Mesenchymal stem cell (in vitro differentiated cells and primary cell): ENCODE results near the gene PTPRN.

Experiments
- DNase-seq: peaks from one replicate; pipeline ENCODE4 v3.0.0-alpha.2; 2013
- H2AFZ ChIP-seq: one replicate; pipeline ENCODE4 v1.6.1; 2013; ENCODE audit warnings: low read depth, mild to moderate bottlenecking, control low read depth, inconsistent platforms, low read length, moderate library complexity
- H2AK5ac ChIP-seq: 2 replicates; pipeline ENCODE4 v1.6.1; 2013; ENCODE audit warnings: low read length, moderate library complexity, mild to moderate bottlenecking, inconsistent platforms; ENCODE audit not compliant: severe bottlenecking
- H2BK120ac ChIP-seq: one replicate; pipeline ENCODE4 v1.6.1; 2013; ENCODE audit warnings: low read depth, mild to moderate bottlenecking, inconsistent platforms, low read length, moderate library complexity
- H2BK12ac ChIP-seq, 2 experiments: one replicate each; pipeline ENCODE4 v1.6.1; 2013; ENCODE audit warnings: inconsistent platforms in 2 of 2, low read length in 2 of 2, mild to moderate bottlenecking in 2 of 2, moderate library complexity in 2 of 2, control low read depth in 1 of 2
- H2BK15ac ChIP-seq: one replicate; pipeline ENCODE4 v1.6.1; 2013; ENCODE audit warnings: mild to moderate bottlenecking, low read depth, inconsistent platforms; ENCODE audit not compliant: poor library complexity, severe bottlenecking
- H2BK5ac ChIP-seq: 2 replicates; pipeline ENCODE4 v1.6.1; 2013; ENCODE audit warnings: low read depth, mild to moderate bottlenecking, low read length, control low read depth, inconsistent platforms; ENCODE audit not compliant: poor library complexity, severe bottlenecking
- H3K14ac ChIP-seq, 2 experiments: one replicate each; pipeline ENCODE4 v1.6.1; 2013; ENCODE audit warnings: inconsistent platforms in 2 of 2, low read length in 2 of 2, control low read depth in 1 of 2, mild to moderate bottlenecking in 1 of 2, moderate library complexity in 1 of 2
- H3K18ac ChIP-seq, 2 experiments: one replicate each; pipeline ENCODE4 v1.6.1; 2013; ENCODE audit warnings: inconsistent platforms in 2 of 2, low read length in 2 of 2, control low read depth in 1 of 2, low read depth in 1 of 2, mild to moderate bottlenecking in 1 of 2
- H3K23ac ChIP-seq, 2 experiments: one replicate each; pipeline ENCODE4 v1.6.1; 2013; ENCODE audit warnings: inconsistent platforms in 2 of 2, low read length in 2 of 2, mild to moderate bottlenecking in 2 of 2, moderate library complexity in 2 of 2, control low read depth in 1 of 2
- H3K27ac ChIP-seq: 2 replicates; pipeline ENCODE4 v1.5.1; 2013; ENCODE audit warnings: mild to moderate bottlenecking, moderate library complexity, low read length, control low read depth, inconsistent platforms; ENCODE audit not compliant: poor library complexity, severe bottlenecking
- H3K27me3 ChIP-seq, 2 experiments: 2 replicates each; pipeline versions ENCODE4 v1.6.1 to v1.7.0; 2013; ENCODE audit warnings: low read length in 2 of 2, mild to moderate bottlenecking in 2 of 2, moderate library complexity in 2 of 2, control low read depth in 1 of 2, inconsistent platforms in 1 of 2; ENCODE audit not compliant: control insufficient read depth in 1 of 2, insufficient read depth in 1 of 2
- H3K36me3 ChIP-seq, 2 experiments: 2 replicates each; pipeline versions ENCODE4 v1.6.1 to v1.7.0; 2013; ENCODE audit warnings: low read length in 2 of 2, control low read depth in 1 of 2, inconsistent platforms in 1 of 2, low read depth in 1 of 2, mild to moderate bottlenecking in 1 of 2; ENCODE audit not compliant: insufficient read depth in 2 of 2, control insufficient read depth in 1 of 2
- H3K4ac ChIP-seq, 2 experiments: one replicate each; pipeline ENCODE4 v1.6.1; 2013; ENCODE audit warnings: inconsistent platforms in 2 of 2, low read length in 2 of 2, mild to moderate bottlenecking in 2 of 2, moderate library complexity in 2 of 2, control low read depth in 1 of 2, low read depth in 1 of 2
- H3K4me1 ChIP-seq: 2 replicates; pipeline ENCODE4 v1.6.1; 2013; ENCODE audit warnings: low read depth, low read length, control low read depth; ENCODE audit not compliant: control insufficient read depth, insufficient read depth
- H3K4me2 ChIP-seq: 2 replicates; pipeline ENCODE4 v1.6.1; 2013; ENCODE audit warnings: low read length, mild to moderate bottlenecking, inconsistent platforms; ENCODE audit not compliant: poor library complexity, severe bottlenecking
- H3K4me3 ChIP-seq, 2 experiments: 2 replicates each; pipeline versions ENCODE4 v1.5.1 to v1.7.0; 2013; ENCODE audit warnings: low read length in 2 of 2, mild to moderate bottlenecking in 2 of 2, control low read depth in 1 of 2, low read depth in 1 of 2; ENCODE audit not compliant: insufficient read depth in 1 of 2
- H3K79me1 ChIP-seq: replicated peaks from 2 replicates; pipeline ENCODE4 v1.6.1; 2013; ENCODE audit warnings: mild to moderate bottlenecking, control low read depth, low read length, inconsistent platforms; ENCODE audit not compliant: poor library complexity, severe bottlenecking
- H3K9ac ChIP-seq: 2 replicates; pipeline ENCODE4 v1.7.0; 2013; ENCODE audit warnings: mild to moderate bottlenecking, low read length, moderate library complexity
- H3K9me3 ChIP-seq: 2 replicates; pipeline ENCODE4 v1.7.0; 2013; ENCODE audit warnings: mild to moderate bottlenecking, low read length; ENCODE audit not compliant: control insufficient read depth
- H4K8ac ChIP-seq: one replicate; pipeline ENCODE4 v1.6.1; 2013; ENCODE audit warnings: inconsistent platforms, mild to moderate bottlenecking, low read length, moderate library complexity
- H4K91ac ChIP-seq: one replicate; pipeline ENCODE4 v1.6.1; 2013; ENCODE audit warnings: mild to moderate bottlenecking, low read length, inconsistent platforms
- WGBS: methylation state at CpG from one replicate; pipeline ENCODE4 v1.1.7; 2013; ENCODE audit warnings: mixed read lengths; 5-methylcytosine and 5-hydroxymethylcytosine counted together

Gene PTPRN

DNA sequence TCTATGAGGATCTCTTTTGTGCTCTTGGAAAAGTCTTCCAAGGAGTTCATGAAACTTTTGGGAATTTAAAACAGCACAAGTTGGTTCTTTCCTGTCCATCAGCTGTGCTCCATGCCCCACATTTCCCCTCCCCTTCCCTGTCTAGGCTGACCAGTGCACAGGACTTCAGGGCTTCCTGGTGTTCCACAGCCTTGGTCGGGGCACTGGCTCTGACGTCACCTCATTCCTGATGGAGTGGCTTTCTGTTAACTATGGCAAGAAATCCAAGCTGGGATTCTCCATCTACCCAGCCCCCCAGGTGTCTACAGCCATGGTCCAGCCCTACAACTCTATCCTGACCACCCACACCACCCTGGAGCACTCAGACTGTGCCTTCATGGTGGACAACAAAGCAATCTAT is 38.2 kb downstream of the PTPRN start:
- H3K23ac ChIP-seq: no peak overlapping the region
- H3K36me3 ChIP-seq: no peaks in the 10 kb centered on the region
- no peak overlapping the region for H2BK120ac ChIP-seq
- no peak overlapping the region for H3K14ac ChIP-seq
- no peak overlapping the region for H3K27ac ChIP-seq
- H2BK12ac ChIP-seq: no peak overlapping the region
- WGBS: 97% methylated on average over 2 of the region's 2 CpGs
- H3K79me1 ChIP-seq: no peaks in the 10 kb centered on the region
- H4K91ac ChIP-seq: no peak overlapping the region
- no peak overlapping the region for H2BK5ac ChIP-seq
- H3K27me3 ChIP-seq: peaks cover 3 to 11% of the 10 kb centered on the region in 2 experiments
- no peak for DNase-seq
- no peak overlapping the region for H4K8ac ChIP-seq
- H3K4me1 ChIP-seq: peaks cover 21% of the 10 kb centered on the region
- no peak overlapping the region for H3K4ac ChIP-seq
- no peak overlapping the region for H3K4me2 ChIP-seq
- H2AK5ac ChIP-seq: no peak overlapping the region
- H3K9me3 ChIP-seq: no peaks in the 10 kb centered on the region
- no peak overlapping the region for H3K4me3 ChIP-seq
- H3K18ac ChIP-seq: no peak overlapping the region
- H3K9ac ChIP-seq: no peak overlapping the region
- H2BK15ac ChIP-seq: no peak overlapping the region
- no peak overlapping the region for H2AFZ ChIP-seq

DNA sequence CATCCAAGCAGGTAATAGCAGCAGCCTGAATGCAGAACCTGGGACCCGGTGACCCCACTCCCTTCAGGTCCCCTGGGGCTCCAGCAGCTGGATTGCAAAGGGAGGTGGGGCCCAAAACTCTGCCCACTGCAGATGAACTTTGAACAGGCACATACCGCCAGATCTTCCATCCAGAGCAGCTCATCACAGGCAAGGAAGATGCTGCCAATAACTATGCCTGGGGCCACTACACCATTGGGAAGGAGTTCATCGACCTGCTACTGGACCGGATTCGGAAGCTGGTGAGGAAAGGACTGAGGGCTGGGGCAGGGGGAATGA is 39.2 kb downstream of the PTPRN start:
- WGBS: 89% methylated on average over 5 of the region's 5 CpGs
- H3K14ac ChIP-seq: no peak overlapping the region
- no peaks in the 10 kb centered on the region for H3K36me3 ChIP-seq

DNA sequence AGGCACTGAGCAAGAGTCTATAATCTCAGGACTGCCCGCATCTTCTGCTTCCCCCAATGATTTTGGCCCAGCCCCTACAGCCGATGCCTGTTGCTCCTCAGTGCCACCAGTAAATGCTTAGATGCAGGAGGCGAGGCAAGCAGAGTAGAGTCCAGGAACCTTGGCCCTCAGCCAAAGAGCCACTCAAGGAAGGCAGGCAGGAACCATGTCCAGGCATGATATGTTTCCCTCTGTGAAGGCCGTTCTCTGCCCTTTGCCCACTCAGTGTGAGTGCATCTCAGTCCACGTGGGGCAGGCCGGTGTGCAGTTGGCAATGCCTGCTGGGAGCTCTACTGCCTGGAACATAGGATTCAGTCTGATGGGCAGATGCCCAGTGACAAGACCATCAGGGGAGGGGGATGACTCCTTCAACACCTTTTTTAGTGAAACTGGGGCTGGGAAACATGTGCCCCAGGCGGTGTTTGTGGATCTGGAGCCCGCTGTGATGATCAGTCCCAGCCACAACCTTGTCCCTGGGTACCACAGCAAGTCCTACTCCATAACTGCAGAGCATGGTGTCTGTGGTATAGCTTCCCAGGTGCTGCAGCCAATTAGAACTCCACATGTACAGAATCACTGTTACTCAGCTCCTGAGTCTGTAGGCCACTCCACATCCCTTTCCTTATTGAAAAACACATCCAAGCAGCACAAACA is 39.7 kb downstream of the PTPRN start:
- Histone ChIP-seq H3K4ac (no peak overlapping the region), H3K4me2 (no peak overlapping the region), H4K8ac (no peak overlapping the region), H3K9me3 (no peaks in the 10 kb centered on the region), H2AFZ (no peak overlapping the region), H2BK15ac (no peak overlapping the region), H3K14ac (no peak overlapping the region), H2BK5ac (no peak overlapping the region), H3K4me3 (no peak overlapping the region), H3K79me1 (no peaks in the 10 kb centered on the region), H3K36me3 (no peaks in the 10 kb centered on the region), H2BK12ac (no peak overlapping the region), H2AK5ac (no peak overlapping the region), H2BK120ac (no peak overlapping the region), H3K27me3 (peaks cover 3 to 11% of the 10 kb centered on the region in 2 experiments), H3K18ac (no peak overlapping the region), H3K23ac (no peak overlapping the region), H3K27ac (no peak overlapping the region), H4K91ac (no peak overlapping the region), H3K4me1 (peaks cover 20% of the 10 kb centered on the region), H3K9ac (no peak overlapping the region)
- no peak for DNase-seq
- 82% methylated on average over 8 of the region's 8 CpGs for WGBS

More for the DNA sequence above, 39.2 kb downstream of the PTPRN start:
- no peak for DNase-seq
- H3K23ac ChIP-seq: no peak overlapping the region
- H4K8ac ChIP-seq: no peak overlapping the region
- H3K9me3 ChIP-seq: no peaks in the 10 kb centered on the region
- H3K4ac ChIP-seq: no peak overlapping the region
- no peak overlapping the region for H2BK15ac ChIP-seq
- peaks cover 21% of the 10 kb centered on the region for H3K4me1 ChIP-seq
- no peak overlapping the region for H3K27ac ChIP-seq
- no peak overlapping the region for H2BK12ac ChIP-seq
- H3K9ac ChIP-seq: no peak overlapping the region
- peaks cover 3 to 11% of the 10 kb centered on the region in 2 experiments for H3K27me3 ChIP-seq
- H2AFZ ChIP-seq: no peak overlapping the region
- H4K91ac ChIP-seq: no peak overlapping the region
- H3K18ac ChIP-seq: no peak overlapping the region
- no peaks in the 10 kb centered on the region for H3K79me1 ChIP-seq
- no peak overlapping the region for H3K4me2 ChIP-seq
- H2AK5ac ChIP-seq: no peak overlapping the region
- no peak overlapping the region for H2BK5ac ChIP-seq
- H3K4me3 ChIP-seq: no peak overlapping the region
- H2BK120ac ChIP-seq: no peak overlapping the region

DNA sequence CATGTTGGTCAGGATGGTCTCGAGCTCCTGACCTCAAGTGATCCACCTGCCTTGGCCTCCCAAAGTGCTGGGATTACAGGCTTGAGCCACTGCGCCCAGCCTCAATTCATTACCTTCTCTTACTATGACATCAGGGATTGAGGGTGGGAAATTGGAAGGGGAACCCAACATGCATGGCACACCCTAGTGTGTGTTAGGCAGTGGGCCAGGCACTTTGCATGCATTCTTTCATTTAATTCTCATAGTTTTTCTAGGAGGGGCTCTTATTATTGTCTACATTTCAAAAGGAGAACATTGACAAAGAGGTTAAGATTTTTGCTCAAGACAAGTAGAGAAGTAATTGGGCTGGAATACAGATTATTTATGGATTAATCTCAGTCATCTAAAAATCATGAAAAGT is 40.9 kb downstream of the PTPRN start:
- Histone ChIP-seq H3K14ac (no peak overlapping the region), H2BK120ac (no peak overlapping the region), H4K8ac (no peak overlapping the region), H3K27me3 (peaks cover 3 to 11% of the 10 kb centered on the region in 2 experiments), H2AFZ (no peak overlapping the region), H3K9ac (no peak overlapping the region), H3K4ac (no peak overlapping the region), H3K4me1 (peaks cover 13% of the 10 kb centered on the region), H3K4me3 (no peak overlapping the region), H4K91ac (no peak overlapping the region), H3K79me1 (no peaks in the 10 kb centered on the region), H3K36me3 (no peaks in the 10 kb centered on the region), H2BK12ac (no peak overlapping the region), H3K23ac (no peak overlapping the region), H2BK5ac (no peak overlapping the region), H3K18ac (no peak overlapping the region), H3K9me3 (no peaks in the 10 kb centered on the region), H3K4me2 (no peak overlapping the region), H2BK15ac (no peak overlapping the region), H3K27ac (no peak overlapping the region), H2AK5ac (no peak overlapping the region)
- WGBS: 43% methylated on average over 1 of the region's 2 CpGs
- no peak for DNase-seq
